ENCODE measurements around the gene RPL9.

RPL9 gene

DNA sequence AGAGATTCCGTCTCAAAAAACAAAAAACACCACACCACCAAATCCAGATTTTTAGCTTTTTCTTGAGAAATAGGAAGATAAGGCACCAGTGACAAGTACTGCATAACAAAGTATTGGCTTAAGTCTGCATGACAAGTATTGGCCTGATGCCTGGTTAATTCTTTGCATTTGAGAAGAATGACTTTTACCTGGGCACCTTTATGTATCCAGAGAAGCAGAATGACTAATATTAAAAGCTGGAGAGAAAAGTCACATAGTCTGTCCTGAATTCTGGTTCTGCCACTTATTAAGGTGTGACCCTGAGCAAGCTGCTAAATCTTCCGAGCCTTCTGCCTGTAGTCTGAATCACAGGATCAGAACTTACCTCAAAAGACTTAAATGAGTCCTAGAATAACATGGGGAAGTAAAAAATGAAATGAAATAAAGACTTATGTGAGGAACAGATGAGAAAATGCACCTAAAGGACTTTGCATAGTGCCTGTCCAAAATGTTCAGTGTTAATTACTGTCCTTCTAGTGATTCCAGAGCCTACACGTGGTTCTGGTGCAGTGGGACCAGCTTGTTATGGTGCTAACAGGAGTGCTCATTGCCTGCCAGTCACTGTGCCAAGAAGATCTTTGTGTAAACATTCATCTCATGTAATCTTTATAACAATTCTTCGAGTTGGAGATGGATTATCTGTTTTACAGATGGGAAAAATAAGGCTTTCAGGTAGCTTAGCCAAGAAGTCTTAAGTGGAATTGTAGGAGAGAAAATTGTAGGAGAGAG is 36.9 kb upstream of the RPL9 start:
- peak overlapping the region; percentile 41; the same call in 1 of the 2 replicates for H3K27ac ChIP-seq
- TF ChIP-seq ZFX (IDR thresholded peaks at IDR 0.05; ENCODE audit: borderline replicate concordance), result no peak
- TF ChIP-seq, protein P1, sequence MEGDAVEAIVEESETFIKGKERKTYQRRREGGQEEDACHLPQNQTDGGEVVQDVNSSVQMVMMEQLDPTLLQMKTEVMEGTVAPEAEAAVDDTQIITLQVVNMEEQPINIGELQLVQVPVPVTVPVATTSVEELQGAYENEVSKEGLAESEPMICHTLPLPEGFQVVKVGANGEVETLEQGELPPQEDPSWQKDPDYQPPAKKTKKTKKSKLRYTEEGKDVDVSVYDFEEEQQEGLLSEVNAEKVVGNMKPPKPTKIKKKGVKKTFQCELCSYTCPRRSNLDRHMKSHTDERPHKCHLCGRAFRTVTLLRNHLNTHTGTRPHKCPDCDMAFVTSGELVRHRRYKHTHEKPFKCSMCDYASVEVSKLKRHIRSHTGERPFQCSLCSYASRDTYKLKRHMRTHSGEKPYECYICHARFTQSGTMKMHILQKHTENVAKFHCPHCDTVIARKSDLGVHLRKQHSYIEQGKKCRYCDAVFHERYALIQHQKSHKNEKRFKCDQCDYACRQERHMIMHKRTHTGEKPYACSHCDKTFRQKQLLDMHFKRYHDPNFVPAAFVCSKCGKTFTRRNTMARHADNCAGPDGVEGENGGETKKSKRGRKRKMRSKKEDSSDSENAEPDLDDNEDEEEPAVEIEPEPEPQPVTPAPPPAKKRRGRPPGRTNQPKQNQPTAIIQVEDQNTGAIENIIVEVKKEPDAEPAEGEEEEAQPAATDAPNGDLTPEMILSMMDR (IDR thresholded peaks at IDR 0.05), result no peak

DNA sequence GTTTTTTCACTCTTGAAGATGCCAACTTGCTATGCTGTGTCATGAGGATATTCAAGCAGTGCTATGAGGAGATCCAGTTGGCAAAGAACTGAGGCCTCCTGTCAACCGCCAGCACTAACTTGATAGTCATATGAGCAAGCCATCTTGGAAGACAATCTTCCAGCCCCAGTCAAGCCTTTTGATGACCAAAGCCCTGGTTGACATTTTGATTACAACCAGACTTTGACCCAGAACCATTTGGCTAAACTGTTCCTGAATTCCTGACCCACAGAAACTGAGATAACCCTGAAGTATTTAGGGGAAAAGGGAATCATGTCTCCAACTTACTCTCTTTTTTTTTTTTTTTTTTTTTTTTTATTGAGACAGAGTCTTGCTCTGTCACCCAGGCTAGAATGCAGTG is 35.6 kb upstream of the RPL9 start:
- no peak overlapping the region for H3K27ac ChIP-seq
- TF ChIP-seq ZFX (IDR thresholded peaks at IDR 0.05; ENCODE audit: borderline replicate concordance), result no peak
- TF ChIP-seq, protein P1 (IDR thresholded peaks at IDR 0.05), result no peak

DNA sequence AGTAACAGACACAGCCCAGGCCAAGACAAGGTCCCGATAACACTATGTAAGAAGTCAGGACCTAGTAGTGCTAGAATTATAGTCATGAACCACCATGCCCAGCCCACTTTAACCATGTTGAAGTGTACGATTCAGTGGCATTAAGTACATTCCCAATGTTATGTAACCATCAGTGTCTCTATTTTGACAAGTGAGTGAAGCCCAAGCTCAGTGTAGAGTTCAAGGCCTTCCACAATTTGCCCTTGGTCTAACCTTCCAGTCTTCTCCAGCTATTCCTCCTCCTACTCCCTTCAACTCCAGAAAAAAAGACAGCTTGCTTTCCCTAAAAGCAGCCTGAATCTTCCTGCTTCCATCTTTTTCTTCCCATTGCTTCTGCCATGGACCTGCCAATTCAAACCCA is 31.6 kb upstream of the RPL9 start:
- H3K27ac ChIP-seq, result no peak overlapping the region
- TF ChIP-seq, protein P1 (IDR thresholded peaks at IDR 0.05), result no peak
- TF ChIP-seq ZFX (IDR thresholded peaks at IDR 0.05; ENCODE audit: borderline replicate concordance), result no peak

DNA sequence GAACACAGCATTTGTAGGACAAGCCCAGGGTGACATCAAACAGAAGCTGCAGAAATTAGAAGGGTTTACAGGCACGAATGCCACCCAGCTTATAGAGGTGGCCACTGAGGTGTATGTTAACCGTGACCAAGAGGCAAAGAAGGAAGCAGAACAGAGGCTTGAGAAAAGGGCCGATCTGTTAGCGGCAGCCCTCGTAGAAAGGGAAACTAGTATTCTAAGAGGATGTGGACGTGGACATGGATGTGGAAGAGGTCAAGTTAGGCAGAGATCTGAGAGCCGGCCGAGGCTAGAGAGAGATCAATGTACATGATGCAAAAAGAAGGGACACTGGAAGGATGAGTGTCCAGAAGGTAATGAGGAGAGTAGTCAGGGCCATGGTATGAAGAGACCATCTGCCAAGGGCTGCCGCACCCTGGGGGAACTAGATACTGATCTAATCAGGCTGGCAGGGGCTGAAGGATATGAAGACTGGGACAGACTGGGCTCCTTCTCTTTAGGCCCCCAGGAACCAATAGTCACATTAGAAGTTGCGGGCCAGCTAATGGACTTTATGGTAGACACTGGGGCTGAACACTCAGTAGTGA is 27.6 kb upstream of the RPL9 start:
- TF ChIP-seq ZFX (IDR thresholded peaks at IDR 0.05; ENCODE audit: borderline replicate concordance), result no peak
- no peak overlapping the region for H3K27ac ChIP-seq

DNA sequence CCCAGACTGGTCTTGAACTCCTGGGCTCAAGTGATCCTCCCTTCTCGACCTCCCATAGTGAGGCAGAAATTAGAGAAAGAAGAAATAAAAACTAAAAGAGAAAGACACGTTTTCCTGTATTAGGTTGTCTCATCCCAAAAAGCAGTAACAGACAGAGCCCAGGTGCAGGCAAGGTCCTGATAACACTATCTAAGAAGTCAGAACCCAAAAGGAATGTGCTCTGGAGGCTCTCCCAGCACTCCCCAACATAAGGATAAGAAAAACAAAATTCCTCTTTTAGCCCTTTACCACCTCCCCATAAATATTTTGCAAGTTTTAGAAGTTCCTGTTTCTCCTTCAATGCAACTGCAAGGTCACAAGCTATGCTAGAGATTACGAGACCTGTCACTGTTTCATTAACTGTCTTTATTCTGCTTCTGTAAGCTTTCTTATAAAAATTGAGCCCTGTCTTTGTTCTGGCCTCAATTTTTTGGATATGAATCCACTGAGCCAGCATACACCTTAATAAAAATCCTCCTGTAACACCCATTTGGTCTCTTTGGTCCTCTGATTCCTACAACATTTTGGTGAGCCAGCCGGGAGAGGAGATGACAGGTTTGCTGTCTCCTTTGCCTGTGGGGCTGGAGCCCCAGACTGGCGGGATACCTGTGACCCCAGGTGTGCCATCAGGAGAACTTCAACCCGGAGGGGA is 26.0 kb upstream of the RPL9 start:
- H3K27ac ChIP-seq, result no peak overlapping the region
- no peak for TF ChIP-seq ZFX (IDR thresholded peaks at IDR 0.05; ENCODE audit: borderline replicate concordance)
- TF ChIP-seq, protein P1 (IDR thresholded peaks at IDR 0.05), result no peak

DNA sequence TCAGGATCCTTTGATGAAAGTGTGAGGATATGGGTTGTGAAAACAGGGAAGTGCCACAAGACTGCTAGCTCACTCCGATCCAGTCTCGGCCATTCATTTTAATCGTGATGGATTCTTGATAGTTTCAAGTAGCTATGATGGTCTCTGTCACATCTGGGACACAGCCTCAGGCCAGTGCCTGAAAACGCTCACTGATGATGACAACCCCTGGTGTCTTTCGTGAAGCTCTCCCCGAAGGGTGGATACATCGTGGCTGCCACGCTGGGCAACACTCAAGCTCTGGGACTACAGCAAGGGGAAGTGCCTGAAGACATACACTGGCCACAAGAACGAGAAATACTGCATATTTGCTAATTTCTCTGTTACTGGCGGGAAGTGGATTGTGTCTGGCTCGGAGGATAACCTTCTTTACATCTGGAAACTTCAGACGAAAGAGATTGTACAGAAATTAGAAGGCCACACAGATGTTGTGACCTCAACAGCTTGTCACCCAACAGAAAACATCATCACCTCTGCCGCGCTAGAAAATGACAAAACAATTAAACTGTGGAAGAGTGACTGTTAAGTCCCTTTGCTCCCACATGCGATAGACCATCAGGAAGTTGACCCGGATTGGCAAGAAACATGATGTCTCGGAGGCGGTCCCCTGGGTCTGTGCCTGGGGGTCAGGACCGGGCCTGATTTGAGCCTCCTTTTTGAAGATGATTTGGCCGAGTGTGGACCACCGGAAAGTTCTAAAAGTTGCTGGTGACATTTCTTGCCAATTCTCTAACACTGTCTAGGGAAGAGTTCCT is 22.4 kb upstream of the RPL9 start:
- no peak for TF ChIP-seq ZFX (IDR thresholded peaks at IDR 0.05; ENCODE audit: borderline replicate concordance)
- TF ChIP-seq, protein P1 (IDR thresholded peaks at IDR 0.05), result no peak
- H3K27ac ChIP-seq, result no peak overlapping the region

DNA sequence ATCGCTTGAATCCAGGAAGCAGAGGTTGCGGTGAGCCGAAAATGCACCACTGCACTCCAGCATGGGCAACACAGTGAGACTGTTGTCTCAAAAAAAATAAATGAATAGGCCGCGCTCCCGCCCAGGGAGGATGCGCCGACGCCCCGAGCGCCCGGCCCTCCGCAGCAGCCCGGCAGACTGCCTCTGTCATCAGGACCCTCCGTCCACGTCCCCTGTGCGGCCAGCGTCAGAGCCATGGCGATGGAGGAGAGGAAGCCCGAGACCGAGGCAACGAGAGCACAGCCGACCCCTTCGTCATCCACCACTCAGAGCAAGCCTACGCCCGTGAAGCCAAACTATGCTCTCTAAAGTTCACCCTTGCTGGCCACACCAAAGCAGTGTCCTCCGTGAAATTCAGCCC is 21.5 kb upstream of the RPL9 start:
- TF ChIP-seq ZFX (IDR thresholded peaks at IDR 0.05; ENCODE audit: borderline replicate concordance), result no peak
- TF ChIP-seq, protein P1 (IDR thresholded peaks at IDR 0.05), result no peak

More for the DNA sequence above, 21.5 kb upstream of the RPL9 start:
- no peak overlapping the region for H3K27ac ChIP-seq

All from 22Rv1 (cell line).